Fibroblast of the conjunctiva (primary cell): Measurements from ENCODE around the gene SOD3.

Source experiments
- DNase-seq: peaks from one replicate; pipeline ENCODE4 v3.0.0-alpha.2; 2010; ENCODE audit warnings: low read depth

SOD3 gene

GRCh38 chr4:24794916-24795665 lies at the start of gene SOD3:
SOD3 (plus strand) TSS chr4:24795573; CDS start chr4:24799522, 3,949 bp downstream.
- peak; percentile 65 for DNase-seq

- DNase-seq: no peak
Observed at GRCh38 chr4:24747234-24747975, 48.0 kb upstream of the SOD3 start.

- DNase-seq: no peak
Observed at GRCh38 chr4:24748023-24748422, 47.4 kb upstream of the SOD3 start.

DNA sequence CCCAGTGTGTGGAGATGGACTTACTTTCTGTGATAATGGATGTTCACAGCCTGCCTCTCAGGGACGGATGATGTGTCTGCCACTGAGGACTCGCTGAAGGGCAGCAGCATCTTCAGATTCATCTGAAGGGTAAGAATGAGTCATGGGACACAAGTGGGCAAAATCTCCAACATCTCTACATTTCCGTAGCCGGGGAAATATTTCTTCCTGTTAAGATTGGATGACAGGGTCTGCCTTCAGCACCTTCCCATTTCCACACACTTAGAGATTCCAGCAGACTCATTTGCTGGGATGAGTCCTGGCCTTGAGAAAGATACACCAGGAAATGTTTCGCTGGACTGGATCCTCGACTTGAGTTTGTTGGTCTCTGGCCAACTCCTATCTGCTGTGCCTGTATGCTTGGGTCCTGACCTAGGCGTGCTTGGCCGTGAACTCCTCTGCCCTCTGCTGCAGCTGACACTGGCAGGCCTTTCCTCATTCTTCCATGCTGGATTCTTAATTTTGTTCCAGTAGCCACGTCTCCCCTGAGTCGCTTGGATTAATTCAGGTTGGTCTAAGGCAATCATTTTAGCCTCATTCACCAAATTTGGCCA lies 46.5 kb upstream of the SOD3 start:
- no peak for DNase-seq

DNA sequence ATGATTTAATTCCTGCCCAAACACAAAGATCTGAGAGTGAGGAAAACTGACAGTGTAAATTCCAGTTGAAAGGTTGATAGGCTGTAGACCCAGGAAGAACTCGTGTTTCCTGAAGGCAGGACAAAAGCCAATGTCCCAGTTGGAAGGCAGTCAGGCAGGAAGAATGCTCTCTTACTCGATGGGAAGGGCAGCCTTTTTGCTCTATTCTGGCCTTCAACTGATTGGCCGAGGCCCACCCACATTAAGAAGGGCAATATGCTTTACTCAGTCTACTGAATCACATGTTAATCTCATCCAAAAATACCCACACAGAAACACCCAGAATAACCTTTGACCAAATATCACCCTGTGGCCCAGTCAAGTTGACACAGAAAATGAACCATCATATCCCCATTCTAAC lies 45.3 kb upstream of the SOD3 start:
- no peak for DNase-seq

- no peak for DNase-seq
Observed at GRCh38 chr4:24751926-24752539, 43.3 kb upstream of the SOD3 start.

- no peak for DNase-seq
Observed at GRCh38 chr4:24753519-24753918, 41.9 kb upstream of the SOD3 start.

DNA sequence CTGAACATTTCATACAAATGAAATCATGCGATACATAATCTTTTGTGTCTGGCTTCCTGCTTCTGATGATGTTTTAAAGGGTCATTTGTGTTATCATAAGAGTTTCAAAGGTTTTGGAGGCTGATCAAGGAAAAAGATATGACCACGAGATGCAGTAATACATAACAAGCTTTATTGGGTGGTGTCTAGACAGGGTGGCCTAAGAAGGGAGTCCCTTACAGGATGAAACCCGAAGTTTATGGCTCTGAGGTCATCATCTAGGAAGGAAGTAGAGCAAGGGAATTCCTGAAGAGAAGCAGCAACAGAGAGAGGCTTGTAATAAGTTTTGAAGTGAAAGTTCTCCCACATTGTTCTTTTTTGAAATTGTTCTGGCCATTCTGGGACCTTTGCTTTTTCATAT lies 40.8 kb upstream of the SOD3 start:
- no peak for DNase-seq

GRCh38 chr4:24763631-24764297 lies 31.6 kb upstream of the SOD3 start:
- no peak for DNase-seq

- no peak for DNase-seq
Observed at GRCh38 chr4:24764345-24764744, 31.0 kb upstream of the SOD3 start.

- DNase-seq: no peak
Observed at GRCh38 chr4:24765376-24765988, 29.9 kb upstream of the SOD3 start.

DNA sequence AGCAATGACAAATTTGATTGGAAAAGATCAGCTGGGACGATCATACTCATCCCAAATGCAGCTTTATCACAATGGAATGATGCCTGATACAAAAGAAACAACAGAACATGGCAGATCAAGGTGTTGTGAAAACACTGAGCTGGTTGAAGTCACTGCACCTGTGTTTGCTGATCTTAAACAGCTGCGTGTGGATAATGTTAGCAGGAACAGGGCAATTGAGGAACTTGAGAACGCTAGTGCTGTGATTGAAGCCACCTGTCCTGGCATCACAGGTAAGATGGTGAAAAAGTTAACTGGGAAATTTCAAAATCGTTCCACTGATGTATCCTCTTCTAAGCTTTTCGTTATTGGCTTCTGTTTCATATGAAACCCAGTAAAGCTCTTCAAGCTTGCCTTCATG lies 27.4 kb upstream of the SOD3 start:
- no peak for DNase-seq

DNA sequence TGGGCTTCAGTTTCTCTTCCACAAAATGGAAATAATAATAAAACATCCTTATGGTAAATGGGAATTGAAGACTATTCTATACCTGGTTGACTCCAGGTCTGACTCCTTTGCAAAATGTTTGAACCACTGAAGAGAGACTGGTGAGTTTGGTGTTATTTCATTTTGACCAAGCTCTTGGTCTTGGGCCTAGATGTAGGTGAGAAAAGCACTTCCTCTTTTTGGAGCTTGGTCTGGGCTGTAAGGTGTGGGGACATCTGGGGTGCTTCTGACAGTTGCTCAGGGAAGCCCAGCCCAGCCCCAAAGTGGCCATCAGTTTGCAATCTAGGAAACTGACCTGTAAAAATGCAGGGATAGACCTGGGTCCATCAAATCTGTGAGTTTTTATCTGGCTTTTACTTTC lies 26.8 kb upstream of the SOD3 start:
- no peak for DNase-seq

- no peak for DNase-seq
Observed at GRCh38 chr4:24769571-24769970, 25.8 kb upstream of the SOD3 start.

GRCh38 chr4:24770032-24770584 lies 25.3 kb upstream of the SOD3 start:
- DNase-seq: no peak

DNA sequence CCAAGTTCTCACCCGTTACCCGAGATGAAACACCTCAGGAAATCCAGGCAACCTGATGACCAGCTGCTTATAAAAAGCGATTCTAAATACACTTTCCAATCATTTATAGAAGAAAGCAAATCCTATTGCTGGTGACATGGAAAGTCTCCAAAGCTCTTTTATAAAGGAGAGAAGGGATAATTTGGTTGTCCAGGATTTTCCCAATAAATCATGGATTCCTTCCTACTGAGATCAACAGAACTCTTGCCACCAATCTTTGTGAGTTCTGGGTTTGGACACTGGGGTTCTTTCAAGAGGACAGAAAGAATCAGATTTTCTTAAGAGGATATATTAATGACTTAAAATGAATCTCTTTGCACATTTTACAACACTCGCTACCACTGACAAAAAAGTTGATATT lies 24.7 kb upstream of the SOD3 start:
- DNase-seq: no peak

GRCh38 chr4:24771241-24771640 lies 24.1 kb upstream of the SOD3 start:
- no peak for DNase-seq

- DNase-seq: no peak
Observed at GRCh38 chr4:24772061-24772705, 23.2 kb upstream of the SOD3 start.

DNA sequence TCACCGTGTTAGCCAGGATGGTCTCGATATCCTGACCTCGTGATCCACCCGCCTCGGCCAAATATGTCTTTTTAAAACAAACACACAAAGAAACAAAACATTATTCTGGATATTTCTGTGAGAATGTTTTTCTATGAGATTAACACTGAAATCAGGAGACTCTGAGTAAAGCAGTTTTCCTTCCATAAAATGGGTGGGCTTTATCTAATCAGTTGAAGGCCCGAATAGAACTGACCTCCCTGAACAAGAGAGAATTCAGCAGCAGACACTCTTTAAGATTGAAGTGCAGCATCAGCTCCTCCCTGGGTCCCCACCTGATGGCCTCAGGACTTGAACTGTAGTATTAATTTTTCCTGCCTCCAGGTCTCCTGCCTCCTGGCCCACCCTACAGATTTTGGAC lies 22.4 kb upstream of the SOD3 start:
- DNase-seq: no peak

- DNase-seq: no peak
Observed at GRCh38 chr4:24774452-24774851, 20.9 kb upstream of the SOD3 start.

- DNase-seq: no peak
Observed at GRCh38 chr4:24775032-24775605, 20.3 kb upstream of the SOD3 start.
